Aorta (tissue), 5 donors: Measurements from ENCODE around the gene B4GALNT1. TPM values are rescaled to one million over a fixed set of nuclear protein-coding genes. Genes with fewer than 3 reads are reported as not detected.
"Not testable (repeated sequence)": the region's sequence is repeated elsewhere in the genome, so short reads cannot be mapped to it uniquely, and the experiment has no call there.

Experiments
- ATAC-seq: fragments of 200-7000 bp; cut with Tn5 transposase; one replicate; pipeline ENCODE4 v1.9.1; 2022; ENCODE audit warnings: moderate library complexity; ENCODE audit not compliant: low FRiP score
- DNase-seq, 2 donors: peaks; one replicate each; pipeline ENCODE4 v3.0.0-alpha.2; 2020
- H3K27ac ChIP-seq, 2 donors: one replicate each; pipeline ENCODE4 v1.5.1; 2013; ENCODE audit warnings: low read length in 2 of 2, mild to moderate bottlenecking in 2 of 2, moderate library complexity in 2 of 2, control low read depth in 1 of 2, inconsistent platforms in 1 of 2, low read depth in 1 of 2
- H3K27me3 ChIP-seq, 2 donors: one replicate each; pipeline ENCODE4 v1.6.1; 2013; ENCODE audit warnings: control low read depth in 1 of 2, low read length in 1 of 2, mild to moderate bottlenecking in 1 of 2, moderate library complexity in 1 of 2; ENCODE audit not compliant: insufficient read depth in 2 of 2, control insufficient read depth in 1 of 2
- H3K36me3 ChIP-seq, 2 donors: one replicate each; pipeline ENCODE4 v1.6.1; 2013; ENCODE audit warnings: control low read depth in 1 of 2, low read length in 1 of 2, mild to moderate bottlenecking in 1 of 2; ENCODE audit not compliant: insufficient read depth in 2 of 2, control insufficient read depth in 1 of 2
- H3K4me1 ChIP-seq, 2 donors: one replicate each; pipeline ENCODE4 v1.6.1; 2013; ENCODE audit warnings: low read length in 2 of 2, control low read depth in 1 of 2, mild to moderate bottlenecking in 1 of 2, moderate library complexity in 1 of 2; ENCODE audit not compliant: insufficient read depth in 2 of 2, control insufficient read depth in 1 of 2
- H3K4me3 ChIP-seq, 2 donors: one replicate each; pipeline ENCODE4 v1.5.1; 2013; ENCODE audit warnings: low read length in 2 of 2, control low read depth in 1 of 2, mild to moderate bottlenecking in 1 of 2
- H3K9me3 ChIP-seq: one replicate; pipeline ENCODE4 v1.6.1; 2013; ENCODE audit warnings: mild to moderate bottlenecking, low read length; ENCODE audit not compliant: control insufficient read depth
- WGBS, 2 donors: extraction: QIAGEN DNeasy Blood & Tissue Kit; methylation state at CpG; one replicate each; pipeline ENCODE4 v1.1.7; 2013; 5-methylcytosine and 5-hydroxymethylcytosine counted together
- intact Hi-C, 2 donors: fragments of 100-400 bp; cut with DNase I; formaldehyde crosslinking; loops; one replicate each; pipeline versions ENCODE4 v1.14.2 to v1.15.0; 2022
- polyA plus RNA-seq, 2 donors: library from polyadenylated mRNA; stranded (reverse); fragments of 200-250 nt; gene quantifications; one replicate each; pipeline ENCODE4 v1.2.3, GENCODE V29; 2013
- total RNA-seq, 2 donors: library from RNA; stranded (reverse); fragmentation: NEBNext Ultra II Directional; extraction: Animal tissue kit (Norgen Biotek cat#: 25700); gene quantifications; one replicate each; pipeline ENCODE4 v1.2.1, GENCODE V29; 2021
- donor health status: healthy with polysubstance abuse.
- donor health status: Bipolar disorder and iron deficiency.
- donor health status: DM: no; HTN: no; CAD: no.
- donor health status: DM: no; HTN: no; CAD: no.
- donor health status: DM: yes; HTN: yes; CAD: no.

The B4GALNT1 gene
- total and polyA plus RNA-seq, 4 donors: 1.0 to 6.5 (median 4.4) TPM

- WGBS, 2 donors: 85 to 87% methylated on average over 32 to 34 of the region's 34 CpGs
- DNase-seq, H3K4me3 ChIP-seq, H3K27ac ChIP-seq, intact Hi-C loops, H3K27me3 ChIP-seq, H3K36me3 ChIP-seq, H3K4me1 ChIP-seq, ATAC-seq, H3K9me3 ChIP-seq: not testable (repeated sequence)
Observed at GRCh38 chr12:57665066-57665820, 32.2 kb upstream of the B4GALNT1 start.

GRCh38 chr12:57661376-57661775 lies 28.4 kb upstream of the B4GALNT1 start:
- H3K4me3 ChIP-seq: no peak overlapping the region
- H3K27me3 ChIP-seq: no peaks in the 10 kb centered on the region
- DNase-seq (no peak), ATAC-seq (no peak)
- no peaks in the 10 kb centered on the region for H3K9me3 ChIP-seq
- H3K36me3 ChIP-seq: no peaks in the 10 kb centered on the region
- intact Hi-C loops: no loop called here
- 87 to 89% methylated on average over 4 of the region's 4 CpGs for WGBS, 2 donors
- no peak overlapping the region for H3K27ac ChIP-seq
- no peaks in the 10 kb centered on the region for H3K4me1 ChIP-seq

- intact Hi-C loops: no loop called here
- Histone ChIP-seq H3K4me3 (no peak overlapping the region), H3K4me1 (no peaks in the 10 kb centered on the region), H3K9me3 (no peaks in the 10 kb centered on the region), H3K27ac (no peak overlapping the region), H3K36me3 (no peaks in the 10 kb centered on the region), H3K27me3 (no peaks in the 10 kb centered on the region)
- no peak for DNase-seq
- 31 to 45% methylated on average over 3 of the region's 3 CpGs for WGBS, 2 donors
- no peak for ATAC-seq
Observed at GRCh38 chr12:57658890-57659289, 25.9 kb upstream of the B4GALNT1 start.

- Histone ChIP-seq H3K27me3 (no peaks in the 10 kb centered on the region), H3K4me3 (no peak overlapping the region), H3K27ac (no peak overlapping the region), H3K4me1 (no peaks in the 10 kb centered on the region), H3K9me3 (no peaks in the 10 kb centered on the region), H3K36me3 (no peaks in the 10 kb centered on the region)
- DNase-seq (no peak), ATAC-seq (no peak)
- intact Hi-C loops: no loop called here
- WGBS, 2 donors: 57 to 63% methylated on average over 3 of the region's 3 CpGs
Observed at GRCh38 chr12:57657744-57658143, 24.7 kb upstream of the B4GALNT1 start.

- H3K27me3 ChIP-seq, H3K4me3 ChIP-seq, H3K9me3 ChIP-seq, DNase-seq, H3K27ac ChIP-seq, H3K36me3 ChIP-seq, H3K4me1 ChIP-seq, intact Hi-C loops, ATAC-seq: not testable (repeated sequence)
- 79 to 85% methylated on average over 4 of the region's 4 CpGs for WGBS, 2 donors
Observed at GRCh38 chr12:57656408-57656807, 23.4 kb upstream of the B4GALNT1 start.

- 80% methylated on average over 20 to 23 of the region's 23 CpGs for WGBS, 2 donors
- Histone ChIP-seq H3K27me3 (no peaks in the 10 kb centered on the region), H3K4me3 (no peak overlapping the region), H3K9me3 (no peaks in the 10 kb centered on the region), H3K4me1 (no peaks in the 10 kb centered on the region), H3K36me3 (no peaks in the 10 kb centered on the region), H3K27ac (no peak overlapping the region)
- DNase-seq (no peak), ATAC-seq (no peak)
- intact Hi-C loops: no loop called here
Observed at GRCh38 chr12:57655541-57656240, 22.7 kb upstream of the B4GALNT1 start.

GRCh38 chr12:57654042-57654441 lies 21.0 kb upstream of the B4GALNT1 start:
- no peak for DNase-seq
- WGBS, 2 donors: 45 to 57% methylated on average over 3 of the region's 3 CpGs
- ATAC-seq: no peak
- H3K36me3 ChIP-seq: no peaks in the 10 kb centered on the region
- intact Hi-C loops: no loop called here
- H3K9me3 ChIP-seq: no peaks in the 10 kb centered on the region
- no peaks in the 10 kb centered on the region for H3K4me1 ChIP-seq
- no peak overlapping the region for H3K27ac ChIP-seq
- no peak overlapping the region for H3K4me3 ChIP-seq
- no peaks in the 10 kb centered on the region for H3K27me3 ChIP-seq

- intact Hi-C loops, H3K36me3 ChIP-seq, H3K27me3 ChIP-seq, ATAC-seq, H3K4me3 ChIP-seq, DNase-seq, H3K9me3 ChIP-seq, H3K4me1 ChIP-seq, H3K27ac ChIP-seq: not testable (repeated sequence)
- WGBS, 2 donors: 89 to 100% methylated on average over 3 to 10 of the region's 15 CpGs
Observed at GRCh38 chr12:57646659-57647049, 13.7 kb upstream of the B4GALNT1 start.
